Fibroblast of pulmonary artery (primary cell): ENCODE data around the gene WWP2.

Experiments used
- DNase-seq: peaks from one replicate; pipeline ENCODE4 v3.0.0-alpha.2; 2010; ENCODE audit warnings: low read depth
- H3K4me3 ChIP-seq: replicated peaks from 2 replicates; pipeline ENCODE4 v1.5.1; 2011; ENCODE audit warnings: low read depth, mild to moderate bottlenecking, control low read depth, low read length, moderate library complexity
- TF ChIP-seq, protein P1 (sequence below): IDR thresholded peaks from 2 replicates; pipeline ENCODE4 v1.5.1; 2011; ENCODE audit warnings: mild to moderate bottlenecking, control low read depth, low read length, inconsistent platforms; ENCODE audit errors: missing control alignments

WWP2 gene

GRCh38 chr16:69936751-69937211 is 174.6 kb downstream of the WWP2 start:
- no peak overlapping the region for H3K4me3 ChIP-seq
- no peak for DNase-seq
- TF ChIP-seq, protein P1, sequence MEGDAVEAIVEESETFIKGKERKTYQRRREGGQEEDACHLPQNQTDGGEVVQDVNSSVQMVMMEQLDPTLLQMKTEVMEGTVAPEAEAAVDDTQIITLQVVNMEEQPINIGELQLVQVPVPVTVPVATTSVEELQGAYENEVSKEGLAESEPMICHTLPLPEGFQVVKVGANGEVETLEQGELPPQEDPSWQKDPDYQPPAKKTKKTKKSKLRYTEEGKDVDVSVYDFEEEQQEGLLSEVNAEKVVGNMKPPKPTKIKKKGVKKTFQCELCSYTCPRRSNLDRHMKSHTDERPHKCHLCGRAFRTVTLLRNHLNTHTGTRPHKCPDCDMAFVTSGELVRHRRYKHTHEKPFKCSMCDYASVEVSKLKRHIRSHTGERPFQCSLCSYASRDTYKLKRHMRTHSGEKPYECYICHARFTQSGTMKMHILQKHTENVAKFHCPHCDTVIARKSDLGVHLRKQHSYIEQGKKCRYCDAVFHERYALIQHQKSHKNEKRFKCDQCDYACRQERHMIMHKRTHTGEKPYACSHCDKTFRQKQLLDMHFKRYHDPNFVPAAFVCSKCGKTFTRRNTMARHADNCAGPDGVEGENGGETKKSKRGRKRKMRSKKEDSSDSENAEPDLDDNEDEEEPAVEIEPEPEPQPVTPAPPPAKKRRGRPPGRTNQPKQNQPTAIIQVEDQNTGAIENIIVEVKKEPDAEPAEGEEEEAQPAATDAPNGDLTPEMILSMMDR, result no peak

DNA sequence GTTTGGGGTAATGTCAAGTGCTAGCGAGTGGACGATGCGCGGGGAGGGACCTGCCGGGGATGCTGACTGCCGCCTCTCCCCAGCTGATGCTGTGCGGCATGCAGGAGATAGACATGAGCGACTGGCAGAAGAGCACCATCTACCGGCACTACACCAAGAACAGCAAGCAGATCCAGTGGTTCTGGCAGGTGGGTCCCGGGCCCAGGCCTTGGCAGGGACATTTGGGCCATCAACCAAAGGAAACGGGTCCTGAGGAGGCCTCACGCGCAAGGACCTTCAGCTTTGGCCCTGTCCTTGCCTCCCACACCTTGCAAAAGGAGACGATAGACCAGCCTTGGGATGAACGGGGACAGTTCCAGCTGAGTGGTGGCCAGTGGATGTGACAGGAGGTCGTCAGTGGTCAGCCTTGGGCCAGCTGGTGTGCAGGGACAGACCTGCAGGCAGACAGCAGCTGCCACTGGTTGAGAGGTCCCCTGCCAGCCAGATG is 175.4 kb downstream of the WWP2 start:
- peak; percentile 25 for DNase-seq
- H3K4me3 ChIP-seq, result no peak overlapping the region
- TF ChIP-seq, protein P1, result peak; percentile 27

GRCh38 chr16:69938981-69939820 is 177.1 kb downstream of the WWP2 start:
- H3K4me3 ChIP-seq, result no peak overlapping the region
- TF ChIP-seq, protein P1, result no peak
- DNase-seq, result no peak

GRCh38 chr16:69939821-69940585 is 177.9 kb downstream of the WWP2 start:
- no peak for DNase-seq
- TF ChIP-seq, protein P1, result no peak
- no peak overlapping the region for H3K4me3 ChIP-seq

- TF ChIP-seq, protein P1, result no peak
- DNase-seq, result no peak
These were observed 178.5 kb downstream of the WWP2 start for GRCh38 chr16:69940676-69941075.

DNA sequence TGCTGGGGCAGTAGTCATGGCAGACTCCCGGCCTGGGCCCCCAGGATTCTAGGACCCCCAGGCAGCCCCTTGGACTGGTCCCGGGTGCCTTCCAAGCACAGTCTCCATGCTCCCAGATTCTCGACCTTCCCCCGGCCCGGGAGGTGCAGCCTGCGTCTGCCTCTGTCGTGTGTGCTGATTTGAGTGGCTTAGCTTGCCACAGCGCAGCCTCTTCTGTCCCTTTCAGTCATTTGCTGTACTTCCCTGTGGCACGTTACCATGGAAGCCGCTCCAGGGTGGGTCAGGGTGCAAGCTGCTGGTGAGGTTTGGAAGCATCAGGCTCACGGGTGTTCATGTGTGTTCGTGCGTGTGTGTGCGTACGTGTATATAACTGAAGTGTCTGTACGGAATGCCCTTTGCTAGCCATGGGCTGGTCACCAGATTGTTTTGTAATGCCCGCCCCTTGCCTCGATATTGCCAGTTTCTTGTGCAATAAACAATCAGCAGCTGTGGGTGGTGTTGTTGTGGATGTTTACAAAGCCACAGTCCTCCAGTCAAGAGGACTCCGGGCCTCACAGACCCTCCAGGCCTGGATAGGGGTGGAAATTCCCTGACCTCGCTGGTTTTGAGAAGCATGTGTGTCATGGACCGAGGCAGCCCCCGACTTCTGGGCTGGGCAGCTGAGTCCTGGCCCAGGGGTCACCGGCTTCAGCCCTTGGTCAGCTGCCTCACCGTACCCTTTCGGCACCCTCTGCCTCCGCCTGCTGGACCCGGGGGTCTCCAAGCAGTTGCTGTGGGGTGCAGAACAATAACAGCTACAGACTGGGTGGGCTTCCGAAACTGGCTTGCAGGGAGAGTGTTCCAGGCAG is 179.3 kb downstream of the WWP2 start:
- no peak overlapping the region for H3K4me3 ChIP-seq
- DNase-seq, result no peak

More at GRCh38 chr16:69940676-69941075, 178.5 kb downstream of the WWP2 start:
- no peak overlapping the region for H3K4me3 ChIP-seq

More for the DNA sequence above, 179.3 kb downstream of the WWP2 start:
- TF ChIP-seq, protein P1, result no peak
